Measurements from ENCODE around the gene SLC25A25. TPM values are rescaled to one million over a fixed set of nuclear protein-coding genes. Genes with fewer than 3 reads are reported as not detected.

SLC25A25 gene
- total and polyA plus RNA-seq, 2 of the 8 experiments (the other 6 are each of a cell fraction or from before 2014, with no cell fraction given) = 6.5 to 18.5 TPM

DNA sequence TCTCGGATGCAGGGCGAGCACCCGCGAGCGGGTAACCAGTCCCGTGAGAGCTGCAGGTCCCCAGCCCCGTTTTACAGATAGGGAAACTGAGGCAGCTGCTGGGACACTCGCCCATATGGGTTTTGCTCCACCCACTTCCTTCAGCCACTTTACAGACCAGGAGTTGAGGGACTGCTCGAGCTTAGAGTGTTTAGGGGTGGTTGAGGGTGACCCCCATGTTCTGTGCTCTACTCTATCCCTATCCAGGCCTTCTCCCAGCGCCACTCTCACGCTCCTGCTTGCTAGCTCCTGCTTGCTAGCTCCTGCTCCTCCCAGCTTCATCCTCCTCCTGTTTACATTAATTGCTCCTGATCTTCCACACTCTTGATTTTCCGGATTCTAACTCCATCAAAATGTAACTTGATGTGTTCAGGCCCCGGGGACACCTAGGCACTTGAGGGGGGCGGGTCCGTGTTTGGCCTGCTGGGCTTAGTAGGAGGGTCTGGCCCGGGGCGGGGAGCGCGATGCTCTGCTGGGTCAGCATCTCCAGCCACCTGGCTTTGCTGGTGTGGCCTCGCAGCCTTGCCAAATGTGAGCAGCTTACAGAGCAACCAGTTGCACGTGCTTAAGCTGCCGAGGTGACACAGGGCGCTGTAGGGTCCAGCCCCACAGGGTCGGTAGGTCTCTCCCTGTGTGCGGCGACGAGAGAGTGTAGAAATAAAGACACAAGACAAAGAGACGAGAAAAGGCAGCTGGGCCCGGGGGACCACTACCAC, 61.0 kb downstream of the SLC25A25 start:
- Histone ChIP-seq H2BK12ac (ENCODE audit: low read depth, low read length) (no peak overlapping the region), H2BK5ac (ENCODE audit: low read depth, low read length) (no peak overlapping the region), H3K4ac (replicated peaks; ENCODE audit: insufficient read length, low read depth, low read length) (no peak overlapping the region), H2AFZ (ENCODE audit: low read length) (0 out of 2 replicates have a peak overlapping the region, but pooled peaks have one; percentile 61), H3K4me1 (replicated peaks in 1 of 4; ENCODE audit: control insufficient read depth in 3 of 4, insufficient read depth in 4 of 4, low read length in 3 of 4) (peaks cover 0 to 6% (median 3%) of the 10 kb centered on the region in 4 experiments; a peak in 4 of 7 replicates), H3K18ac (ENCODE audit: extremely low read depth, low read length) (0 out of 2 replicates have a peak overlapping the region, but pooled peaks have one; percentile 41), H2AK5ac (ENCODE audit: low read depth, low read length) (no peak overlapping the region), H3K36me3 (ENCODE audit: control insufficient read depth in 2 of 4, insufficient read depth in 4 of 4, low read length in 3 of 4) (peaks cover 0 to under 1% (median 0%) of the 10 kb centered on the region in 4 experiments; a peak in 1 of 8 replicates), H4K91ac (replicated peaks; ENCODE audit: insufficient read length, low read length) (no peak overlapping the region), H3K4me3 (ENCODE audit: extremely low read depth in 1 of 4, insufficient read depth in 2 of 4, low read depth in 3 of 4, low read length in 4 of 4) (peak overlapping the region; percentile 86 to 96 (median 89)), H3K79me2 (ENCODE audit: control insufficient read depth in 1 of 2, insufficient read depth in 2 of 2, low read length in 2 of 2) (peaks cover 0 to 20% of the 10 kb centered on the region in 2 experiments; a peak in 1 of 4 replicates), H4K5ac (ENCODE audit: insufficient read length, low read depth, low read length) (no peak overlapping the region), H3K9me3 (ENCODE audit: insufficient read depth in 2 of 2, low read depth in 1 of 2, low read length in 1 of 2) (peaks cover 0 to 4% of the 10 kb centered on the region in 2 experiments; a peak in 1 of 4 replicates), H3K79me1 (ENCODE audit: low read depth, low read length) (peaks cover 4% of the 10 kb centered on the region; the same call in 1 of the 2 replicates), H3K14ac (ENCODE audit: insufficient read length) (no peak overlapping the region), H3K27ac (ENCODE audit: low read depth, low read length) (no peak overlapping the region), H2BK20ac (ENCODE audit: low read length) (no peak overlapping the region), H3K4me2 (ENCODE audit: insufficient read depth in 1 of 2, low read depth in 2 of 2, low read length in 2 of 2) (peak overlapping the region; percentile 82 to 91), H3K23me2 (ENCODE audit: low read depth, low read length) (peaks cover 6% of the 10 kb centered on the region; the same call in 1 of the 2 replicates), H3K9ac (replicated peaks in 1 of 4; ENCODE audit: extremely low read depth in 1 of 4, low read depth in 3 of 4, low read length in 3 of 4) (no peak overlapping the region; a peak in 1 of 7 replicates), H2BK120ac (replicated peaks; ENCODE audit: low read depth, low read length) (no peak overlapping the region), H4K20me1 (replicated peaks in 1 of 2; ENCODE audit: control insufficient read depth in 1 of 2, insufficient read depth in 2 of 2, low read length in 2 of 2) (peaks cover 0 to 8% of the 10 kb centered on the region in 2 experiments), H4K8ac (ENCODE audit: extremely low read depth, insufficient read depth, low read length) (peak overlapping the region; percentile 71), H2BK15ac (ENCODE audit: low read length) (no peak overlapping the region), H3K27me3 (replicated peaks in 1 of 4; ENCODE audit: control insufficient read depth in 3 of 4, extremely low read depth in 1 of 4, insufficient read depth in 3 of 4, low read length in 3 of 4) (peaks cover 0 to 8% (median 7%) of the 10 kb centered on the region in 4 experiments; a peak in 5 of 7 replicates), H3K23ac (ENCODE audit: insufficient read length) (no peak overlapping the region), H3K56ac (replicated peaks; ENCODE audit: insufficient read length, low read depth, low read length) (no peak overlapping the region)
- ChIA-PET POLR2A (ENCODE audit: partially characterized antibody) (interaction anchor here (0.9 to 4.2 kb wide), 12 partner anchors 8 to 291 kb away, joined by 3 to 21 read pairs (median 4); partner anchors contain the start of gene BBLN), CTCF (ENCODE audit: partially characterized antibody) (interaction anchor here (0.9 to 9.9 kb wide), 14 partner anchors 9 to 284 kb away, joined by 3 to 74 read pairs (median 4); partner anchors contain the start of gene LCN2)
- no peak for TF ChIP-seq BACH1 (IDR thresholded peaks at IDR 0.05; ENCODE audit: low read length)
- no peak for TF ChIP-seq SIRT6 (IDR thresholded peaks at IDR 0.05; ENCODE audit: low read length)
- no peak for TF ChIP-seq BRCA1 (IDR thresholded peaks at IDR 0.05; ENCODE audit: low read depth, low read length)
- no peak for TF ChIP-seq GTF2F1 (IDR thresholded peaks at IDR 0.05; ENCODE audit: borderline replicate concordance, low read depth, low read length)
- TF ChIP-seq SIN3A (conservative IDR thresholded peaks at IDR 0.05 in 1 of 2, IDR thresholded peaks at IDR 0.05 in 1 of 2; ENCODE audit: low read depth in 1 of 2, low read length in 2 of 2) = no peak
- TF ChIP-seq KDM4A (IDR thresholded peaks at IDR 0.05; ENCODE audit: low read depth, low read length, severe bottlenecking) = no peak
- TF ChIP-seq CBX5 (IDR thresholded peaks at IDR 0.05; ENCODE audit: low read depth, low read length) = no peak
- no peak for TF ChIP-seq BCL11A (IDR thresholded peaks at IDR 0.05; ENCODE audit: low read depth in 2 of 2, low read length in 2 of 2)
- no peak for TF ChIP-seq RAD21 (IDR thresholded peaks at IDR 0.05 in 1 of 2, conservative IDR thresholded peaks at IDR 0.05 in 1 of 2; ENCODE audit: low read depth in 2 of 2, low read length in 2 of 2)
- no peak for TF ChIP-seq KDM5A (IDR thresholded peaks at IDR 0.05; ENCODE audit: low read length)
- FAIRE-seq (no peak), DNase-seq (ENCODE audit: low read depth in 1 of 2, low spot score in 2 of 2) (no peak)
- 71% methylated on average over 29 of the region's 29 CpGs; no CpG with 5 or more reads in 1 of the 2 experiments for WGBS, 2 experiments (ENCODE audit: extremely low coverage in 1 of 2, insufficient coverage in 1 of 2, insufficient read length in 1 of 2, insufficient replicate concordance in 2 of 2, low coverage in 1 of 2, low lambda C conversion rate in 2 of 2, missing lambda C conversion rate in 1 of 2)
